ENCODE results near the gene MAPKAP1. TPM values are rescaled to one million over a fixed set of nuclear protein-coding genes. Genes with fewer than 3 reads are reported as not detected.

The MAPKAP1 gene
- total RNA-seq, 1 donor from 2014 or later: 66.8 TPM

GRCh38 chr9:125479846-125480615 lies 227.0 kb downstream of the MAPKAP1 start:
- DNase-seq: no peak

- DNase-seq: no peak
These were observed 229.9 kb downstream of the MAPKAP1 start for GRCh38 chr9:125477089-125477544.

- DNase-seq: no peak
These were observed 230.4 kb downstream of the MAPKAP1 start for GRCh38 chr9:125476645-125477044.

GRCh38 chr9:125475385-125475784 lies 231.6 kb downstream of the MAPKAP1 start:
- no peak for DNase-seq

- DNase-seq: peak; percentile 63
These were observed 233.9 kb downstream of the MAPKAP1 start for GRCh38 chr9:125472926-125473701.

- no peak for DNase-seq
These were observed 234.5 kb downstream of the MAPKAP1 start for GRCh38 chr9:125472562-125472925.

- no peak for DNase-seq
These were observed 236.0 kb downstream of the MAPKAP1 start for GRCh38 chr9:125470767-125471580.

GRCh38 chr9:125470189-125470588 lies 236.8 kb downstream of the MAPKAP1 start:
- DNase-seq: no peak

- DNase-seq: no peak
These were observed 238.4 kb downstream of the MAPKAP1 start for GRCh38 chr9:125468646-125469045.

GRCh38 chr9:125467116-125467740 lies 239.8 kb downstream of the MAPKAP1 start:
- DNase-seq: no peak

- peak; percentile 55 for DNase-seq
These were observed 240.6 kb downstream of the MAPKAP1 start for GRCh38 chr9:125466411-125466810.

- peak; percentile 50 for DNase-seq
These were observed 242.2 kb downstream of the MAPKAP1 start for GRCh38 chr9:125464591-125465385.

GRCh38 chr9:125463926-125464325 lies 243.1 kb downstream of the MAPKAP1 start:
- DNase-seq: no peak

GRCh38 chr9:125462861-125463291 lies 244.1 kb downstream of the MAPKAP1 start:
- DNase-seq: no peak

GRCh38 chr9:125461636-125462190 lies 245.3 kb downstream of the MAPKAP1 start:
- no peak for DNase-seq

GRCh38 chr9:125460883-125461635 lies 245.9 kb downstream of the MAPKAP1 start:
- DNase-seq: no peak

GRCh38 chr9:125460346-125460745 lies 246.7 kb downstream of the MAPKAP1 start:
- no peak for DNase-seq

GRCh38 chr9:125457357-125457756 lies 249.7 kb downstream of the MAPKAP1 start:
- no peak for DNase-seq

- no peak for DNase-seq
These were observed 251.1 kb downstream of the MAPKAP1 start for GRCh38 chr9:125455876-125456275.

GRCh38 chr9:125455132-125455531 lies 251.9 kb downstream of the MAPKAP1 start:
- DNase-seq: no peak

Data from tongue (tissue), 2 donors.